Endodermal cell (in vitro differentiated cells): ENCODE results near the gene CROCC. TPM values are rescaled to one million over a fixed set of nuclear protein-coding genes. Genes with fewer than 3 reads are reported as not detected.
"Not testable (repeated sequence)": the region's sequence is repeated elsewhere in the genome, so short reads cannot be mapped to it uniquely, and the experiment has no call there.

Source experiments
- DNase-seq: peaks from one replicate; pipeline ENCODE4 v3.0.0-alpha.2; 2017
- H3K27ac ChIP-seq: 2 replicates; pipeline ENCODE4 v1.5.1; 2013; ENCODE audit warnings: mild to moderate bottlenecking, low read depth, low read length, moderate library complexity
- H3K27me3 ChIP-seq: 2 replicates; pipeline ENCODE4 v1.6.1; 2013; ENCODE audit warnings: mild to moderate bottlenecking, low read length, moderate library complexity; ENCODE audit not compliant: insufficient read depth, control insufficient read depth, poor library complexity, severe bottlenecking
- H3K36me3 ChIP-seq: 2 replicates; pipeline ENCODE4 v1.7.0; 2013; ENCODE audit warnings: mild to moderate bottlenecking, low read length, moderate library complexity; ENCODE audit not compliant: control insufficient read depth, insufficient read depth
- H3K4me1 ChIP-seq: one replicate; pipeline ENCODE4 v1.7.0; 2013; ENCODE audit warnings: low read length; ENCODE audit not compliant: control insufficient read depth, insufficient read depth
- H3K4me3 ChIP-seq: 2 replicates; pipeline ENCODE4 v1.5.1; 2013; ENCODE audit warnings: mild to moderate bottlenecking, low read length, moderate library complexity
- H3K9ac ChIP-seq: 2 replicates; pipeline ENCODE4 v1.6.1; 2013; ENCODE audit warnings: mild to moderate bottlenecking, low read length, moderate library complexity; ENCODE audit not compliant: poor library complexity, severe bottlenecking; ENCODE audit errors: extremely low read depth
- H3K9me3 ChIP-seq: 2 replicates; pipeline ENCODE4 v1.6.1; 2013; ENCODE audit warnings: mild to moderate bottlenecking, low read length, moderate library complexity; ENCODE audit not compliant: control insufficient read depth
- H3K27ac Mint-ChIP-seq: 2 replicates; pipeline ENCODE4 v1.8.0; 2020; ENCODE audit warnings: mixed read lengths
- H3K27me3 Mint-ChIP-seq: 2 replicates; pipeline ENCODE4 v1.8.0; 2021; ENCODE audit warnings: mild to moderate bottlenecking, mixed read lengths; ENCODE audit not compliant: insufficient read depth
- H3K36me3 Mint-ChIP-seq: 2 replicates; pipeline ENCODE4 v1.8.0; 2020; ENCODE audit warnings: low read depth, mixed read lengths
- H3K4me1 Mint-ChIP-seq: 2 replicates; pipeline ENCODE4 v1.8.0; 2020; ENCODE audit warnings: mixed read lengths
- H3K4me3 Mint-ChIP-seq: 2 replicates; pipeline ENCODE4 v1.8.0; 2020; ENCODE audit warnings: mild to moderate bottlenecking, moderate library complexity, mixed read lengths
- H3K9me3 Mint-ChIP-seq: 2 replicates; pipeline ENCODE4 v1.8.0; 2020; ENCODE audit warnings: mild to moderate bottlenecking, mixed read lengths
- WGBS, 2 experiments: methylation state at CpG; one replicate each; pipeline versions ENCODE4 v1.1.5 to v1.1.7; 2013; ENCODE audit warnings: missing lambda C conversion rate in 2 of 2, mixed read lengths in 1 of 2; ENCODE audit not compliant: insufficient coverage in 1 of 2, insufficient read length in 1 of 2; 5-methylcytosine and 5-hydroxymethylcytosine counted together
- total RNA-seq, 2 donors: library from RNA; stranded (reverse); fragmentation: NEBNext Ultra II Directional in 1 of 2; extraction: Animal tissue kit (Norgen Biotek cat#: 25700) in 1 of 2; gene quantifications; 2 replicates in 1 of 2; 3 replicates in 1 of 2; pipeline ENCODE4 v1.2.1, GENCODE V29; 2021
- TF ChIP-seq, protein P1 (sequence below): fragments of 200-600 bp; sonication (generic); conservative IDR thresholded peaks from 2 replicates; pipeline ENCODE4 v1.5.0; 2021; ENCODE audit warnings: antibody characterized with exemption, mild to moderate bottlenecking

The CROCC gene
- total RNA-seq, 2 donors from 2014 or later = 58.4 to 61.8 TPM

GRCh38 chr1:16961297-16962133 is 39.8 kb downstream of the CROCC start:
- H3K27ac Mint-ChIP-seq = no peak overlapping the region
- H3K4me3 Mint-ChIP-seq = peak overlapping the region; percentile 35
- Histone ChIP-seq H3K27ac (no peak overlapping the region), H3K4me3 (peak overlapping the region; percentile 71), H3K27me3 (no peaks in the 10 kb centered on the region), H3K9me3 (no peaks in the 10 kb centered on the region), H3K4me1 (no peaks in the 10 kb centered on the region), H3K36me3 (no peaks in the 10 kb centered on the region), H3K9ac (no peak overlapping the region)
- H3K27me3 Mint-ChIP-seq = no peaks in the 10 kb centered on the region
- peaks cover 31% of the 10 kb centered on the region for H3K36me3 Mint-ChIP-seq
- no peak for DNase-seq
- peaks cover 2% of the 10 kb centered on the region for H3K4me1 Mint-ChIP-seq
- TF ChIP-seq, protein P1, sequence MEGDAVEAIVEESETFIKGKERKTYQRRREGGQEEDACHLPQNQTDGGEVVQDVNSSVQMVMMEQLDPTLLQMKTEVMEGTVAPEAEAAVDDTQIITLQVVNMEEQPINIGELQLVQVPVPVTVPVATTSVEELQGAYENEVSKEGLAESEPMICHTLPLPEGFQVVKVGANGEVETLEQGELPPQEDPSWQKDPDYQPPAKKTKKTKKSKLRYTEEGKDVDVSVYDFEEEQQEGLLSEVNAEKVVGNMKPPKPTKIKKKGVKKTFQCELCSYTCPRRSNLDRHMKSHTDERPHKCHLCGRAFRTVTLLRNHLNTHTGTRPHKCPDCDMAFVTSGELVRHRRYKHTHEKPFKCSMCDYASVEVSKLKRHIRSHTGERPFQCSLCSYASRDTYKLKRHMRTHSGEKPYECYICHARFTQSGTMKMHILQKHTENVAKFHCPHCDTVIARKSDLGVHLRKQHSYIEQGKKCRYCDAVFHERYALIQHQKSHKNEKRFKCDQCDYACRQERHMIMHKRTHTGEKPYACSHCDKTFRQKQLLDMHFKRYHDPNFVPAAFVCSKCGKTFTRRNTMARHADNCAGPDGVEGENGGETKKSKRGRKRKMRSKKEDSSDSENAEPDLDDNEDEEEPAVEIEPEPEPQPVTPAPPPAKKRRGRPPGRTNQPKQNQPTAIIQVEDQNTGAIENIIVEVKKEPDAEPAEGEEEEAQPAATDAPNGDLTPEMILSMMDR = no peak
- no peaks in the 10 kb centered on the region for H3K9me3 Mint-ChIP-seq
- 91 to 96% methylated on average over 12 to 14 of the region's 14 CpGs for WGBS, 2 experiments

GRCh38 chr1:16964169-16964568 is 42.4 kb downstream of the CROCC start:
- H3K9me3 Mint-ChIP-seq, H3K4me1 ChIP-seq, DNase-seq, H3K9ac ChIP-seq, H3K9me3 ChIP-seq, H3K4me3 Mint-ChIP-seq, H3K4me3 ChIP-seq, H3K27ac ChIP-seq, H3K27ac Mint-ChIP-seq, H3K27me3 ChIP-seq, H3K4me1 Mint-ChIP-seq, H3K27me3 Mint-ChIP-seq: not testable (repeated sequence)
- WGBS, 2 experiments = 95% methylated on average over 4 of the region's 4 CpGs
- H3K36me3 Mint-ChIP-seq = peaks cover 39% of the 10 kb centered on the region
- peaks cover 12% of the 10 kb centered on the region for H3K36me3 ChIP-seq

DNA sequence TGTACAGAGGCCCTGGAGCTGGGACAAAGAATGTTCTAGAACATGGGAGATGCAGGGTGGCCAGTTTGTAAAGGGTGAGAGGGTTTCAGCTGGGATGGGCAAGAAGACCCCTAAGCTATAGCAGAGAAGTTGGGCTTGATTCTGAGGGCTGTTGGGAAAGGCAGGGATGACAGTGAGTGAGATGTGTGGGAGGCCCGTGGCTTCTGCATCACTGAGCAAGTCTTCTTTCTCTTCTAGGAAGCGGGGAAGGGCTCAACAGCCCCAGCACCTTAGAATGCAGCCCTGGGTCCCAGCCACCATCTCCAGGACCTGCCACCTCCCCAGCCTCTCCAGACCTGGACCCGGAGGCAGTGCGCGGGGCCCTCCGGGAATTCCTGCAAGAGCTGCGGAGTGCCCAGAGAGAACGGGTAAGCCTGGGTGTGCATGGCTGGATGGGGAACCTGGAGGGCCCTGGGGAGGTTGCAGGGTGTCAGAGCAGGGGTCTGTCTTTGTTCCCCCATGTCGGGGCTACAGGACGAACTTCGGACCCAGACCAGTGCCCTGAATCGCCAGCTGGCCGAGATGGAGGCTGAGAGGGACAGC is 43.8 kb downstream of the CROCC start:
- no peaks in the 10 kb centered on the region for H3K27me3 ChIP-seq
- no peaks in the 10 kb centered on the region for H3K4me1 ChIP-seq
- no peak overlapping the region for H3K4me3 ChIP-seq
- TF ChIP-seq, protein P1 = no peak
- 88 to 96% methylated on average over 3 to 13 of the region's 13 CpGs for WGBS, 2 experiments
- Mint-ChIP-seq H3K4me1 (peaks cover 4% of the 10 kb centered on the region), H3K27ac (peak overlapping the region; percentile 66), H3K4me3 (no peak overlapping the region), H3K27me3 (no peaks in the 10 kb centered on the region), H3K36me3 (peaks cover 37% of the 10 kb centered on the region), H3K9me3 (no peaks in the 10 kb centered on the region)
- no peaks in the 10 kb centered on the region for H3K9me3 ChIP-seq
- no peak for DNase-seq
- no peak overlapping the region for H3K9ac ChIP-seq
- H3K36me3 ChIP-seq = peaks cover 12% of the 10 kb centered on the region
- no peak overlapping the region for H3K27ac ChIP-seq
